ENCODE measurements around the gene SIRT1. TPM values are rescaled to one million over a fixed set of nuclear protein-coding genes. Genes with fewer than 3 reads are reported as not detected.
"Not testable (repeated sequence)": the region's sequence is repeated elsewhere in the genome, so short reads cannot be mapped to it uniquely, and the experiment has no call there.

Gene SIRT1
- polyA plus RNA-seq, 3 donors from 2014 or later: 3.4 to 16.2 (median 7.3) TPM

DNA sequence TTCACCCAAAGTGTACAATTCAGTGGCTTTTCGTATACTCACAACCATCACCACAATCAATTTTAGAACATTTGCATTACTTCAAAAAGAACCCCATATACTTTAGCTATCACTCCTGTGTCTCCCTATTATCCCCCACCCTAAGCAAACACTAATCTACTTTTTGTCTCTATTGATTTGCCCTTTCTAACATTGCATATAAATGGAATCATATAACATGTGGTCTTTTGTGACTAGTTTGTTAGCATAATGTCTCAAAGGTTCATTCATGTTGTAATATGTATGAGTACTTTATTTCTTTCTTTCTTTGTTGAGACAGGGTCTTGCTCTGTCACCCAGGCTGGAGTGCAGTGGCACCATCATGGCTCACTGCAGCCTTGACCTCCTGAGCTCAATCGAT, 25.5 kb upstream of the SIRT1 start:
- H3K27me3 Mint-ChIP-seq (ENCODE audit: low read depth in 3 of 3): no peaks in the 10 kb centered on the region
- H3K4me3 Mint-ChIP-seq: no peak overlapping the region
- no peaks in the 10 kb centered on the region for H3K36me3 Mint-ChIP-seq
- no peaks in the 10 kb centered on the region for H3K9me3 Mint-ChIP-seq
- no peak for DNase-seq
- H3K4me1 Mint-ChIP-seq: peaks cover 0 to 1% of the 10 kb centered on the region in 2 donors
- no peak overlapping the region for H3K27ac Mint-ChIP-seq

DNA sequence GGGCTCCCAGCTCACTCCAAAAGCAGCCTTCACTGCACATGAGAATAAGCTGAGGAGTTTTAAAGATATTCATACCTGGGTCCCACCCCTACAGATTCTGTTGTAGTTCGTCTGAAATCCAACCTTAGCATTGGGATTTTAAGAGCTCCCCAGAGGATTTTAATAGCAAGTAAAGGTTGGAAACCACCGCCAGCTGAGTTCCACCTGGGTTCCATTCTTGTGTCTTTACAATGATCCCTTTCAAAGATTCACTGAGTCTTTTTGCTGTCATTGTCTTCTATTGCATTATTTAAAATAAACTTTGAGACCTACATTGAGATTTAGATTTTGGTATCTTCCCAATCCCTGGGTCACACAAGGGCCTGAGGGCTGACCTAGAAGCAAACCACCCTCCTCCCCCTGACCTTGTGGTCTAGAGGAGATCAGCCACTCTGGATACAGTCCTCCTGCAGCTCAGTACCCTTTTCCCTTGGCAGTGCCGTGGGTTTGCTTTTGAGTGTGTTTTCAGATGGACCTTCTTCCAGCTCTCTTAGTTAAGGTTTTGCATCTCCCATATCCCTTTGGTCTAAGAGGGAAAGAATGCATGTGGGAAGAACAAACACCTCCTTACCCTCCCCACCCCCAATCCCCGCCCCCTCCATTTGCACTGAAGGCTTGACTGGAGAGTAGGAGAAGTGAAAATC, 22.6 kb upstream of the SIRT1 start:
- peaks cover 0 to 2% (median 0%) of the 10 kb centered on the region in 6 donors for H3K9me3 Mint-ChIP-seq
- no peak overlapping the region for H3K27ac Mint-ChIP-seq
- H3K27me3 Mint-ChIP-seq (ENCODE audit: low read depth in 3 of 3): peaks cover 0 to 2% (median 0%) of the 10 kb centered on the region in 3 donors
- no peaks in the 10 kb centered on the region for H3K4me1 Mint-ChIP-seq
- no peak for DNase-seq
- no peaks in the 10 kb centered on the region for H3K36me3 Mint-ChIP-seq
- H3K4me3 Mint-ChIP-seq: no peak overlapping the region

DNA sequence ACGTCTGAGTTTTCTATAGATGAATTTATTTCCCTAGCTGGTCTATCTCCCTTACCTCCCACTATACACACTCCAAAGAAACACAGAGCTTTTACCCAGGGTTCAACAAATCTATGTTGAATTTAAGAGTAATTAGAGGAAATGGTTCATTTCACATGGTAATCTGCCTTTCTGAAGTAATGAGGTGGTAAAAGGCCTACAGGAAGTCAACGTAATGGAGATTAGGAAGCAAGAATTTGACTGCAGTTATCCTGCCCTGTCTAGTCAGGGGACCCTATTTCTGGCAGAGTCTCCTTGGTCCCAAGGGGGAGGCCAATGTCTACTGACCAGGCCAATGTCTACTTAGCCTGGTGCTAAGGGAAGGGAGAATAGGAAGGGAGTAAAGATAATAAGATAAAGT, 21.4 kb upstream of the SIRT1 start:
- H3K27me3 Mint-ChIP-seq (ENCODE audit: low read depth in 3 of 3): peaks cover 0 to 2% (median 0%) of the 10 kb centered on the region in 3 donors
- H3K27ac Mint-ChIP-seq: no peak overlapping the region
- H3K36me3 Mint-ChIP-seq: no peaks in the 10 kb centered on the region
- H3K4me3 Mint-ChIP-seq: no peak overlapping the region
- no peak for DNase-seq
- H3K9me3 Mint-ChIP-seq: peaks cover 0 to 2% (median 0%) of the 10 kb centered on the region in 6 donors
- H3K4me1 Mint-ChIP-seq: no peaks in the 10 kb centered on the region

DNA sequence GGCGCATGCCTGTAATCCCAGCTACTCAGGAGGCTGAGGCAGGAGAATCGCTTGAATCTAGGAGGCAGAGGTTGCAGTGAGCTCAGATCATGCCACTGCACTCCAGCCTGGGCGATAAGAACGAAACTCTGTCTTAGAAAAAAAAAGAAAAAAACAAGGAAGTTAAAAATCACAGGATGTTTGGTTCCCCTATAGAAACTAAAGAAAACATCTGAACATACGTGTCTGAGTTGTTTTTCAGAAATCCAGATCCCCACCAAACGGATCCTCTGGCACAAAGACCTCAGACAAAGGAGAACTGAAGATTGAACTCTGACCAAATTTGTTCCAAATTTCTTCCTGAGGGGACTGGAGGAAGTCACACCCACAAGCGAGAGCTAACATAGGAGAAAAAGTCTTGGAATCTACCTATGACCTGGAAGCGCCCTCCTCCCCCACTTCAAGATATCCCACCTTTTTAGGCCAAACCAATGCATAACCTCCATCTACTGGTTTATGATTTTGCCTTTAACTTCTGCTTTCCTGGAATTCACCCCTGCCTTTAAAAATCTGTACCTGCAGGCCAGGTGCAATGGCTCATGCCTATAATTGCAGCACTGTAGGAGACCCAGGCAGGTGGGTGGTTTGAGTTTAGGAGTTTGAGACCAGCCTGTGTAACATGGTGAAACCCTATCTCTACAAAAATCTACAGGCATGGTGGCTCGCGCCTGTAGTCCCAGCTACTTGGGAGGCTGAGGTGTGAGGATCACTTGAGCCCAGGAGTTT, 19.7 kb upstream of the SIRT1 start:
- Mint-ChIP-seq H3K27me3 (ENCODE audit: low read depth in 3 of 3) (peaks cover 0 to 2% (median 0%) of the 10 kb centered on the region in 3 donors), H3K4me3 (no peak overlapping the region), H3K4me1 (no peaks in the 10 kb centered on the region), H3K27ac (no peak overlapping the region), H3K36me3 (no peaks in the 10 kb centered on the region), H3K9me3 (peaks cover 0 to 2% (median 0%) of the 10 kb centered on the region in 6 donors)
- no peak for DNase-seq

DNA sequence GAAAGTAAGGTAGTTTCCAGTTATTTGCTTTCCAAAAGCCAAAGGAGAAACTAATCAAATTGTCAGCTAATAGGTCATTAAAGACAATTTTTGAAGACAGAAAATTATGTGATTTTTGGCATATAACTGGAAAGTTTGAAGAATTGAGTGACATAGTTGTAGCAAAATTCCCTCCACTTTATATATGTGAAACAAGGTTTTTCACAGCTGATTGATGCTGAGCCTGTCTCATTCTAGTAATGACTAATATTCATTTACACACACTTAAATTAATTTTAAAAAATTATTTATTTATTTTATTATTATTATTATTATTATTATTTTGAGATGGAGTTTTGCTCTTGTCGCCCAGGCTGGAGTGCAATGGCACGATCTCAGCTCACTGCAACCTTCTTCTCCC, 16.3 kb upstream of the SIRT1 start:
- Mint-ChIP-seq H3K36me3 (no peaks in the 10 kb centered on the region), H3K4me1 (no peaks in the 10 kb centered on the region), H3K27me3 (ENCODE audit: low read depth in 3 of 3) (peaks cover 0 to 2% (median 1%) of the 10 kb centered on the region in 3 donors), H3K27ac (no peak overlapping the region), H3K9me3 (peaks cover 0 to 2% (median 0%) of the 10 kb centered on the region in 6 donors), H3K4me3 (no peak overlapping the region)
- no peak for DNase-seq

DNA sequence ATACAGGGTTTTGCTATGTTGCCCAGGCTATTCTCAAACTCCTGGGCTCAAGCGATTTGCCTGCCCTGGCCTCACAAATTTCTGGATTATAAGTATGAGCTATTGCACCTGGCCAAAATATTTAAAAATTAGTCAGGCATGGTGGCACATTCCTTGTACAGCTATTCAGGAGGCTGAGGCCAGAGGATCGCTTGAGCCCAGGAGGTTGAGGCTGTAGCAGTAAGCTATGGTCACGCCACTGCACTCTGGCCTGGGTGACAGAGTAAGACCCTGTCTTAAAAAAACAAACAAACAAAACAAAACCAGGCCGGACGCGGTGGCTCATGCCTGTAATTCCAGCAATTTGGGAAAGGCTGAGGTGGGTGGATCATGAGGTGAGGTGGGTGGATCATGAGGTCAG, 14.5 kb upstream of the SIRT1 start:
- Mint-ChIP-seq H3K4me3 (no peak overlapping the region), H3K4me1 (no peaks in the 10 kb centered on the region)
- DNase-seq: no peak

DNA sequence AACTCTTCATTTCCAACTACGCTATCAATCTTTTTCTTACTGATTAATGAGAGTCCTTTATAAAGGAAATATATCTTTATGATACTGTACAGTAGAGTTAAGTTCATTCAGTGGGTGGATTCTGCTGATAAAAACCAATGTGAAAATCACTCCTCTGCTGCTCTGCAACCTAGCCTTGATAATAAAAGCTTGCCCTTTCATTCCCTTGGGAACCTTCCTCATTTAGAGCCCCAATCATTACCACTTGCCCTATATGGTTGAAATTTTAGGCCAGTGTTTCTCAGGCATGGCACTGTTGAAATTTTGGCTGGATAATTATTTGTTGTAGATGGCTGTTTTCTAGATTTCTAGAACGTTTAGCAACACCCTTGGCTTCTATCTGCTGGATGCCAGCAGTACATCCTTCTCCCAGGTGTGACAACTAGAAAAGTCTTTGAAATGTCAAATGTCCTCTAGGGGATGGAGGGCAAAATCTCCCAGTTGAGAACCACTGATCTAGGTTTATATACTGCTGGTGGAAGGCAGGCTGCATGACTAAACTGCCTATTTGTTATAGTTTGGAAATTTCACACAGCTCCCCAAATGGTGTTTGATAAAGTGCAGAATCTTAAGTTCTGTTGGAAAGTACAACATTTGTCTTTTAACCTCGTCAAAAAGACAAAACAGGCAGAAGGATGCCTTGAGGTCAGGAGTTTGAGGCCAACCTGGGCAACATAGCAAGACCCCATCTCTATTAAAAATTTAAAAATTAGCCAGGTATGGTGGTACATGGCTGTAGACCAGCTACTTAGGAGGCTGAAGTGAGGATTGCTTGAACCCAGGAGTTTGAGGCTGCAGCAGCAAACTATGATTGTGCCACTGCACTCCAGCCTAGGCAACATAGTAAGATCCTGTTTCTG, 8.9 kb upstream of the SIRT1 start:
- Mint-ChIP-seq H3K4me3 (no peak overlapping the region), H3K27me3 (ENCODE audit: low read depth in 3 of 3) (peaks cover 0 to 2% (median 1%) of the 10 kb centered on the region in 3 donors), H3K4me1 (no peaks in the 10 kb centered on the region), H3K27ac (no peak overlapping the region), H3K36me3 (no peaks in the 10 kb centered on the region), H3K9me3 (no peaks in the 10 kb centered on the region)
- no peak for DNase-seq

More for the DNA sequence above, 14.5 kb upstream of the SIRT1 start:
- peaks cover 0 to under 1% (median 0%) of the 10 kb centered on the region in 6 donors for H3K9me3 Mint-ChIP-seq
- no peaks in the 10 kb centered on the region for H3K36me3 Mint-ChIP-seq
- no peak overlapping the region for H3K27ac Mint-ChIP-seq
- peaks cover 0 to 2% (median 1%) of the 10 kb centered on the region in 3 donors for H3K27me3 Mint-ChIP-seq (ENCODE audit: low read depth in 3 of 3)

DNA sequence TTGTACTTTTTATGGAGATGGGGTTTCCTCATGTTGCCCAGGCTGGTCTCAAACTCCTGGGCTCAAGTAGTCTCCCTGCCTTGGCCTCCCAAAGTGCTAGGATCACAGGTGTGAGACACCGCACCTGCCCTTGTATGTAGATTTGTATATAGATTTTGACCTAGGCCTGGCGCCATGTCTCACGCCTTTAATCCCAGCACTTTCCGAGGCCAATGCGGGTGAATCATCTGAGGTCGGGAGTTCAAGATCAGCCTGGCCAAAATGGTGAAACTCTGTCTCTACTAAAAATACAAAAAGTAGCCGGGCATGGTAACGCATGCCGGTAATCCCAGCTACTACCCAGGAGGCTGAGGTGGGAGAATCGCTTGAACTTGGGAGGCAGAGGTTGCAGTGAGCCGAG, 7.0 kb upstream of the SIRT1 start:
- not testable (repeated sequence) for H3K4me3 Mint-ChIP-seq; DNase-seq; H3K4me1 Mint-ChIP-seq; H3K9me3 Mint-ChIP-seq; H3K27me3 Mint-ChIP-seq (ENCODE audit: low read depth in 3 of 3); H3K27ac Mint-ChIP-seq; H3K36me3 Mint-ChIP-seq

DNA sequence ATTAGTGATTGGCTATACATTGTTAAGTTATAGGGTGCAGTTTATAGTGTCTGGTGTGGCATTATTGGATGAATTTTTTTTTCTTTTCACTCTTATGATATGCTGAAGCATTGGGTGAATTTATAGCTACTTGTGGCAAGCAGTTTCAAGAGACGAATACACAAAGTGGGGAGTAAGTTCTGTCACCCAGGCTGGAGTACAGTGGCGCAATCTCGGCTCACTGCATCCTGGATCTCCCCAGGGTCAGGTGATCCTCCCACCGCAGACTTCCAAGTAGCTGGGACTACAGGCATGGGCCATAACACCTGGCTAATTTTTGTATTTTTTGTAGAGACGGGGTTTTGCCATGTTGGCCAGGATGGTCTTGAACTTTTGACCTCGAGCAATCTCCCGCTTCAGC, 6.3 kb upstream of the SIRT1 start:
- H3K36me3 Mint-ChIP-seq: no peaks in the 10 kb centered on the region
- H3K4me3 Mint-ChIP-seq: no peak overlapping the region
- DNase-seq: no peak
- no peaks in the 10 kb centered on the region for H3K9me3 Mint-ChIP-seq
- H3K27ac Mint-ChIP-seq: no peak overlapping the region
- peaks cover 0 to 2% (median 0%) of the 10 kb centered on the region in 3 donors for H3K27me3 Mint-ChIP-seq (ENCODE audit: low read depth in 3 of 3)
- peaks cover 0 to under 1% of the 10 kb centered on the region in 2 donors for H3K4me1 Mint-ChIP-seq

DNA sequence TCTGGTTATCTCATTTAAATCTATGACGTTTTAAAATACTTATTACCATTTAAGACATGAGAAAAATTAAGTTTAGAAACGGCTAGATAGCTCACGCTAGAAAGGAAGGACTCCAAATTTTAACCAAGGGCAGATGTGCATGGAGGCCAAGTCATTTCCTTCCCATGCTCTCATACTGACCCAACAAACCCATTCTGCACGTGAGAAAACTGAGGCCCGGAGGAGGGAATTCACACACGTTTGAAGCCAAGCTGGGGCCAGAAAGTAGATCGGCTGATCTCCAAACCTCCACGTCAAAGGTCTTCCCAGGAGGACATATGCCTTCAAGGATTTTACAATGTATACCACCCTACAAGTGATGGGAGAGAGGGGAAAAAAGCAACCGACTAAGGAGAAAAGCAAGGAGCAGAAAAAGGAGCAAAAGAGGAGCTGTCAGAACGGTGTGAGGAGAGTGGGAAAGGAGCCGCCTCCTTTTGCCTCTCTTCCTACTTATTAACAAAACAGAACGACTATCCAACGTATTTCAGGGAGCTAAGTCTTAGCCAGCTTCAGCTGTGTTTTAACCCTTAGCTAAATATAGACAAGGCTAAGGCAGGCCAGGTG, 645 bp upstream of the SIRT1 start:
- peak in 1 of 3 donors; percentile 7 for DNase-seq
- peaks cover 8 to 16% (median 12%) of the 10 kb centered on the region in 3 donors for H3K36me3 Mint-ChIP-seq
- peaks cover 15 to 22% (median 18%) of the 10 kb centered on the region in 3 donors for H3K27me3 Mint-ChIP-seq (ENCODE audit: low read depth in 3 of 3)

DNA sequence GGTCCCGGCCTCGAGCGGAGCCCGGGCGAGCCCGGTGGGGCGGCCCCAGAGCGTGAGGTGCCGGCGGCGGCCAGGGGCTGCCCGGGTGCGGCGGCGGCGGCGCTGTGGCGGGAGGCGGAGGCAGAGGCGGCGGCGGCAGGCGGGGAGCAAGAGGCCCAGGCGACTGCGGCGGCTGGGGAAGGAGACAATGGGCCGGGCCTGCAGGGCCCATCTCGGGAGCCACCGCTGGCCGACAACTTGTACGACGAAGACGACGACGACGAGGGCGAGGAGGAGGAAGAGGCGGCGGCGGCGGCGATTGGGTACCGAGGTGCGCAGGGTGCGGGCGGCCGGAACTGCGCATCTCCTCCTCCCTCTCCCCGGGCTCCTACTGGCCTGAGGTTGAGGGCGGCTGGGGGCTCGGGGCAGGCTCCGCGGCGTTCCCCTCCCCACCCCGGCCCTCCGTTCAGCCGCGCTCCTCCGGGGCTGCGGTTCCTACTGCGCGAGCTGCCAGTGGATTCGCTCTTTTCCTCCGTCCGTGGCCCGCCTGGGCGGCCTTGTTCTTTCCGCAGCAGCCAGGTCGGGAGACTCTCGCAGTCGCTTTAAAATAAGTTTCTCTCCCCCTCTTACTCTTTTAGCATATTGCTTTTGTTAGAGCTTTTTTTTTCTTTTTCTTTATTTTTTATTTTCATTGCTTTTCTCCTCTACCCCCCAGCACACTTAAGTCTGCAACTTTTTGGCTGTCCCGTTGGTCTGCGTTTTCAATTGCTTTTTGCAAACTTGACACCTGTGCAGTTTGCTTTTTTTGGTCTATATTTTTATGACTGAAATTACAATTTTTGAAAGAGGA, 600 bp downstream of the SIRT1 start:
- Mint-ChIP-seq H3K4me1 (peaks cover 32 to 53% of the 10 kb centered on the region in 2 donors), H3K9me3 (no peaks in the 10 kb centered on the region), H3K36me3 (peaks cover 18 to 26% (median 22%) of the 10 kb centered on the region in 3 donors), H3K27me3 (ENCODE audit: low read depth in 3 of 3) (peaks cover 15 to 22% (median 18%) of the 10 kb centered on the region in 3 donors), H3K27ac (peak overlapping the region; percentile 84 to 94 (median 91)), H3K4me3 (peak overlapping the region; percentile 85 to 99 (median 95))
- DNase-seq: peak; percentile 82 to 86 (median 84)

More for the DNA sequence above, 645 bp upstream of the SIRT1 start:
- peak overlapping the region; percentile 85 to 92 (median 90) for H3K4me3 Mint-ChIP-seq
- H3K4me1 Mint-ChIP-seq: peaks cover 32 to 44% of the 10 kb centered on the region in 2 donors
- peak overlapping the region; percentile 91 to 97 (median 94) for H3K27ac Mint-ChIP-seq
- no peaks in the 10 kb centered on the region for H3K9me3 Mint-ChIP-seq

DNA sequence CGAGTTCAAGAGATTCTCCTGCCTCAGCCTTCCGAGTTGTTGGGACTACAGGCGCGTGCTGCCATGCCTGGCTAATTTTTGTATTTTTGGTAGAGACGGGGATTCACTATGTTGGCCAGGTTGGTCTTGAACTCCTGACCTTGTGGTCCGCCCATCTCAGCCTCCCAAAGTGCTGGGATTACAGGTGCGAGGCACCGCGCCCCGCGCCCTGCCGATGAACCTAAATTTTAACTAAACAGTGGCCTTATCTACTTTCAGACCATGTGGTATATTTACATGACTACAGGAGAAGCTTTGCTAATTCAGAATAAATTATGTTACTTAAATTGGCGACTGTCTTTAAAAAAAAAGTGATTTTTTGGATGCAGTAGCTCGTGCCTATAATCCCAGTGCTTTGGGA, 9.2 kb downstream of the SIRT1 start:
- no peak overlapping the region for H3K4me3 Mint-ChIP-seq
- peaks cover 0 to 2% (median 0%) of the 10 kb centered on the region in 3 donors for H3K27me3 Mint-ChIP-seq (ENCODE audit: low read depth in 3 of 3)
- no peak for DNase-seq
- peaks cover 9 to 32% of the 10 kb centered on the region in 2 donors for H3K4me1 Mint-ChIP-seq
- peaks cover 16 to 27% (median 16%) of the 10 kb centered on the region in 3 donors for H3K36me3 Mint-ChIP-seq
- H3K9me3 Mint-ChIP-seq: no peaks in the 10 kb centered on the region
- no peak overlapping the region for H3K27ac Mint-ChIP-seq

Measured in immature natural killer cell (primary cell).